Testis (tissue), 2 donors: ENCODE results near the gene EXOC3.

Experiments used
- POLR2A ChIP-seq: fragments of 450-650 bp; IDR thresholded peaks from one replicate; pipeline ENCODE4 v1.6.1; 2017; ENCODE audit warnings: antibody characterized with exemption, mild to moderate bottlenecking, moderate library complexity
- TF ChIP-seq, protein P1 (sequence below), 3 experiments: fragments of 450-650 bp in 2 of 3; fragments of 200-600 bp in 1 of 3; sonication (generic) in 1 of 3; IDR thresholded peaks; one replicate each; pipeline ENCODE4 v1.5.1; 2016 to 2019; ENCODE audit warnings: antibody characterized with exemption in 3 of 3, mild to moderate bottlenecking in 2 of 3, moderate library complexity in 1 of 3

DNA sequence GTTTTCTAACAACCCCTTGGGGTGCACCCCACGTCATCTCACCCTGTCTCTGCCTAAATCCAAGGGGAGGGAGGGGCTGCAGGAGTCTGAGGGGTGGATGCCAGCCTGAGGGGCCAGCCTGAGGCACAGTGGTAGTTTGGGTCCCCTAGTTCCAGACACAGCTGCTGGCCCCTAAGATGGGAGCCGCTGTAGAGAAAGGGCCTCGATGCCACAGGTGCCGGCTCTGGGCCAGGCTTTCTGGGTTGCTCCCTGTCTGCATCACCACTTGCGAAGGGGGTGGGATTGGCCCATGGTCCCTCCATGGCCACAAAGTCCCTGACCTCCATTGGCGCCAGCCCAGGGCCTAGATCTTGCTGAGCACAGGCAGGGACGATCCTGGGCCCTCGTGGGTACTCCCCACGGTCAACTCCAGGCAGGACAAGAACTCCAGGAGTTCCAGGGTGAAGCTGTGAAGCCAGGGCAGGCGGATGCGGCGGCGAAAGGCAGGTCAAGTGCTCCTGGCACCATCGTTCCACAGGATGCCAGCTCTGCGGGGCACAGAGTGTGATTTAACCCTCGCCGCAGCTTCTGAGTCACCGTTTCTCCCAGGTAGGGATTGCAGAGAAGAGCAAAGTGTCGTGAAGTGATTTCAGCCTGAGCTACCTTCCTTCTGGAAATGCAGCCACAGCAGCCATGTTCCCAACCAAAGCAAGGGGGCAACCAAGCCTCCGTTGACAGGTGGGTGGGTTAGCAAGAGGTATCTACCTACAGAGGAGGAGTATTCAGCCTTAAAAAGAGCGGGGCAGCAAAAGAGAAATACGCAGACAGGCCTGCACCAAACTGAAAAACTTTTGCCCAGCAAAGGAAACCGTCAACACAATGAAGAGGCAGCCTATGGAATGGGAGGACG lies 41.6 kb upstream of the EXOC3 start:
- TF ChIP-seq POLR2A: no peak
- TF ChIP-seq, protein P1, sequence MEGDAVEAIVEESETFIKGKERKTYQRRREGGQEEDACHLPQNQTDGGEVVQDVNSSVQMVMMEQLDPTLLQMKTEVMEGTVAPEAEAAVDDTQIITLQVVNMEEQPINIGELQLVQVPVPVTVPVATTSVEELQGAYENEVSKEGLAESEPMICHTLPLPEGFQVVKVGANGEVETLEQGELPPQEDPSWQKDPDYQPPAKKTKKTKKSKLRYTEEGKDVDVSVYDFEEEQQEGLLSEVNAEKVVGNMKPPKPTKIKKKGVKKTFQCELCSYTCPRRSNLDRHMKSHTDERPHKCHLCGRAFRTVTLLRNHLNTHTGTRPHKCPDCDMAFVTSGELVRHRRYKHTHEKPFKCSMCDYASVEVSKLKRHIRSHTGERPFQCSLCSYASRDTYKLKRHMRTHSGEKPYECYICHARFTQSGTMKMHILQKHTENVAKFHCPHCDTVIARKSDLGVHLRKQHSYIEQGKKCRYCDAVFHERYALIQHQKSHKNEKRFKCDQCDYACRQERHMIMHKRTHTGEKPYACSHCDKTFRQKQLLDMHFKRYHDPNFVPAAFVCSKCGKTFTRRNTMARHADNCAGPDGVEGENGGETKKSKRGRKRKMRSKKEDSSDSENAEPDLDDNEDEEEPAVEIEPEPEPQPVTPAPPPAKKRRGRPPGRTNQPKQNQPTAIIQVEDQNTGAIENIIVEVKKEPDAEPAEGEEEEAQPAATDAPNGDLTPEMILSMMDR (IDR thresholded peaks at IDR 0.05): no peak
